Smooth muscle cell of the brain vasculature (primary cell): ENCODE measurements around the gene TBC1D21.
A peak's percentile ranks its signal among the peaks of the same experiment; 100 is the strongest.

Experiments
- DNase-seq: peaks from one replicate; pipeline ENCODE4 v3.0.0-alpha.2; 2012; ENCODE audit warnings: low read depth, low spot score

The TBC1D21 gene

DNA sequence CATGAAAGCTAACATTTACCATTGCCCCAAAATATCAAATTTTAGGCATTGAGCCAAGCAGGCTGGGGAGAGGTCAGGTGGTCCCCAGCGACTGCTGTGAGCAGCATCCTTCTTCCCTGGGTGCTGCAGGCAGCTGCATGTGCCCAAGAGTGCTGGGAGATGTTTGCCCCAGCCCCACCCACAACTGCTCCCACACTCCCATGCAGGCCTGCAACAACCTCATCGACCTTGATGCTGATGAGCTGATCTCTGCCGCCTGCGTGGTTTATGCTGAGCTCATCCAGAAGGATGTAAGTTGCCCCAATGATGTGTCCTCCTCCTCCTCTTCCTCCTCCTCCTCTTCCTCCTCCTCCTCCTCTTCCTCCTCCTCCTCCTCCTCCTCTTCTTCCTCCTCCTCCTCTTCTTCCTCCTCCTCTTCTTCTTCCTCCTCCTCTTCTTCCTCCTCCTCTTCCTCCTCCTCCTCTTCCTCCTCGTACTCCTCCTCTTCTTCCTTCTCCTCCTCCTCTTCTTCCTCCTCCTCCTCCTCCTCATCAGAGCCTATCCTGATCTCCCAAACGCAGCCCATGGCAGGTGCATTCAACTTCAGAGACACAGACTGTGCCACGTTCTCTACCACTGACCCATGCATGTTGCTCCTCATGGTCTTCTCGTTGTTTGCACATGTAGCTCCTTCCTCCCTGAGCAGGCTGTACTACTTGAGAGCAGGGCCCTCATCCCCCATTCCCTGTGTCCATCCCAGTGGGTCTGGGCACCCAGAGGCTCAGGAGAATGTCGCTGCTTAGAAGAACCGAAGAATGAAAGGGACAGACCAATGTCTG, 15.1 kb downstream of the TBC1D21 start:
- DNase-seq = no peak

GRCh38 chr15:73889053-73889761, 15.8 kb downstream of the TBC1D21 start:
- no peak for DNase-seq

DNA sequence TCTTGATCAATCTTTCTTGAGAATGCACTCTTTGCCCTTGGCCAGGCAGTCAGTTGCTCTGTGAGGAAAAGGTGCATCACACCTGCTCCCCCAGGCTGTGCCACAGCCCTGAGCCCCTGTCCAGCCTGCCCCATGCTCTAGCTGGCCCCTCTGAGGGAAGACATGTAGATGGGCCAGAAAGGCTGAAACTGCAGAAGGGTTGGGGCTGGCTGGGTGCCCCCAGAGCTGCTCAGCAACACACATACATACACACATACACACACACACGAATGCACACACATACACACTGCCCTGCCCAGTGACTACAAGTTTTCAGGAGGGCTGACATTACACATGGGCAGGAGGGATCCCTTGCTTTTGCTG, 16.4 kb downstream of the TBC1D21 start:
- DNase-seq = no peak

- DNase-seq = no peak
Observed at GRCh38 chr15:73891328-73892315, 18.3 kb downstream of the TBC1D21 start.

DNA sequence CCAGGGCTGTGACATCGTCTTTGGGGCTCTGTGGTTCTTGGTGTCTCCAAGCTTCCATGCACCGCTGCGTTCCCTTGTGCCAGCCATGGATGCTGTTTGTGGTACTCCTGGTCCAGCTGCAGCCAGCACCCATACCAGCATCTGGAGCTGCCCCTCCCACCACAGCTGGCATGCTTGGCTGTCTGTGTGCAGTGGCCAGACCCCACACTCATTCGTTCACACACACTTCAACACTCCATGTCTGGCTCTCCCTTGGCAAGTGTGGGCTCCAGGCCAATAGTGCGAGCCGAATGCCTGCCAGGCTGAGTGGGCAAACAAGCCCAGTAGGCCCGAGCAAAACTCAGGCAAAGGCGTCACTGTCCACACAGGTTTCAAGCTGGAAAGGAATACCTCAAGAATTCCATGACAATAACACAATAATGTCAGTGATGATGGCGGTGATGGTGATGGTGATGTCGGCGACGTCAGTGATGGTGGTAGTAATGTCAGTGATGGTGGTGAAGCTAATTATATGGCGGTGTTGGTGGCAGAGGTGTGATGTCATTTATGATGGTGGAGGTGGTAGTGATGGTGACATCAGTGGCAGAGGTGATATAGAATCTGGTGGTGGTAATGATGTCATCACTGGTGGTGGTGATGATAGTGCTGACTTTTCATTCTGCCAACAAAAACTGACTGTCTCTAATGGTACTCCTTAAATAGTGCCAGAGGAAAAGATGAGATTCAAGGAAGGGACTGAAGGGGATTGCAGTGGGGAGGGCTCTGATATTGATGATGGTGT, 19.3 kb downstream of the TBC1D21 start:
- no peak for DNase-seq

DNA sequence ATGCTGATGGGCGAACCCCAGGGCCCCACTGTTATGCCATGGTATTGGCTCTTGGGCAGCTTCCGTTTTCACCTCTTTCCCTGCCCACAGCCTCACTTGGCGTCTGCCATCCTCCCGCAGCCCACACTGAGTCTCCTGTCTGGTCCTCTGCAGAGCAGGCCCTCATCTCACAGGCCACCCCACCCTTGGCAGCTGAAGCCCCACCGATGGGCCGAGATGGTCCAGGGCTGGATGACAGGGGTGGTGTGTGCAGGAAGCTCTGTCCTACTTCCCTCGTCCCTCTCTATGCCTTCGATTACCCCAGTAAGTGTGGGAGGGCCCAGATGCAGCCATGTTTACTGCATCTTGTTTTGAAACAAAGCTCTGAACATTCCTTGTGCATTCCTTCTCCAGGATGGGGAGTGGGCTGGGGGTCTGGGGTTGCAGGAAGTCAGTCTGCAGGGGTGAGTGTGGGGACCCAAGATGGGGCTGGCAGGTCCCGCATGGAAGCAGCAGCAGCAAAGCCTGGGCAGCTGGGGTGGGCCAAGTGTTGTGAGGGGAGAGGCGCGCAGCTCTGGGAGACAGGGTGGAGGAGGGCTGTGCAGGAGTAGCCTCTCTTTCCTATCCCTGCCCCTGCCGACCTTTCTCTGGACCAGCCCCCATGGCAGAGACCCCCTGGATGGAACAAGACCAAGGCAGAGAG, 20.9 kb downstream of the TBC1D21 start:
- no peak for DNase-seq

GRCh38 chr15:73897441-73898261, 24.3 kb downstream of the TBC1D21 start:
- peak; percentile 40 for DNase-seq

- no peak for DNase-seq
Observed at GRCh38 chr15:73899197-73900094, 26.1 kb downstream of the TBC1D21 start.

DNA sequence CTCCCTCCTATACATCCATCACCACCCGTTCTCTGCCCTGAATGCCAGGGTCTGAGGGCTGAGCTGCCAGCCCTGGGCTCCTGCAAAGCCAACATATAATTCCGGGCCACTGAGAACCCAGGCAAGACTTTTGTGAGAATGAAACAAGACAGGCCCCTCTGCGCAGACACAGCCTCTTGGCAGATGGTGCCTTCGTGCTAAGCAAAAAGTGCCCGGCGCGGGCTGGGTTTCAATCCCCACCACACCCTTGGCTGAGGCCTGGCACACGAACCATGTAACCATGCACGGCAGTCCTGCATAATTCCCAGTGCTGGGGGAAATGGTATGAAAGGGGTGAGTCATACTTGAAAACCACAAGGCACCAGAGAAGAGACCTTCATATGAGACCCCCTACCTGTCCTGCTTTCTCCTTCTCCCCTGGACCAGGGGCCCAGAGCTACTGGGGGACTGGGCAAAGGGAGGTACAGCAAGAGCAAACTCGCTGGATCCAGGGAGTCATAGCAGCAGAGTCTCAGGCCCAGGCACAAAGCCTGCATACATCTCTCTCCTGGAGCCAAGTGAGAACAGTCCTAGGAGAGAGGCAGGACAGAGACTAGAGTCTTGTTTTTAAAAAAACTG, 26.8 kb downstream of the TBC1D21 start:
- no peak for DNase-seq

DNA sequence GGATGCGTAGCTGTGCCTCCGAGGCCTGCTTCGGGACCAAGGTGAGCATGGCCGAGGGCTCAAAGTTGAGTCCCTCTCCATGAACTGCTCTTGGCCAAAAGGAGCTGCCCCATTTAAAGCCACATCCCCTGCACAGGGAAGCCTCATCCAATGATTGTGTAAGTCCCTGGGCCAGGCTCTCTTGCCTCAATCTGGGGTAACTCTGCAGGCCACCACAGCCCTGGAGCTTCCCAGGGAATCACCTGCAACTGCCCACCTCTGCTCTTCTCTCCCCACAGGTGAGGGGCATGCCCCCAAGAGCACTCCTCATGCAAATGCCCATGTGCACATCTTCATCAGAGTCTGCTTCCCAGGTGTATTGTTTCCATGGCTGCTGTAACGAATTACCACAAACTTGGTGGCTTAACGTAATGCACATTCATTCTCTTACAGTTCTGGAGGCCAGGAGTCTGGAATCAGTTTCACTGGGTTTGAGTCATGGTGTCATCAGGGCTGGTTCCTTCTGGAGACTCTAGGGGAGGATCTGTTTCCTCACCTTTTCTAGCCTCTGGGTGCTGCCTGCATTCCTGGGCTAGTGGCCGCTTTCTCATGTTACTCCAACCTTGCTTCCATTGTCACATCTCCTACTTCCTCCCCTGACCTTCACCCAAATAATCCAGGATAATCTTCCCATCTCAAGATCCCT, 27.9 kb downstream of the TBC1D21 start:
- no peak for DNase-seq

- DNase-seq = no peak
Observed at GRCh38 chr15:73902121-73903020, 29.0 kb downstream of the TBC1D21 start.

DNA sequence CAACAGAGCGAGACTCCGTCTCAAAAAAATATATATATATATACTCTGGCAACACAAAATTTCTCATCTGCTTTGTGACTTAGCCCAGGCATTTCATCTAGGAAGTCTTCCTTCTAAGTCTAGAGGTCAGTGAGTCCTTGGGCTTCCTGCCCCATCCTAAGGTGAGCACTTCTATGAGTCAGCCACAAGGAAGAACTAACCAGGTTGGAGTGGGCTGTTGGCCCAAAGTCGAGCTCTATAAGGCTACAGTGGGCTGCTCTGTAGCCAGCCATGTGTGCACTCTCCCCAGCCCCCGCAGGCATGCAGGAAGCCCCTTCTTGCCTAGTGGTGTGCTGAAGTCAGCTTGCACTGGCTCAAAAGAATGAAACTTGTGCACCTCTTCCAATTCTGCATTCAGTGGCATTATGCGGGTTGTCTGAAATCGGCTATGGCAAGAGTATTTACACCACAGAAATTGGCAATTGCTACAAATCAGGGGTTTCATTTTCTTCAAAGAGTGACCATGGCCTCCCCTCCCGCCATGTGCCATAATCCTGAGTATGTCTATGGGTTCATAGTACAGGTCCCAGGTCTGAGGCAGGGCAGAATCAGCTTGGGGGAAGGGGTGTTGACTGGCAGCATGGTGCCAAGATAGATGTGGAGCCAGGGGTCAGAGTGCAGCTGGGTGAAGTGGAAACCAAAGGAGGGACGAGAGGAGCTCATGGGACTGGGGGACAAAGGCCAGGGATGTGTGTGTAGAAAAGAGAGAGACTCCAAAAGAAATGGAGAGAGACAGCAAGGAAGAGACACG, 30.9 kb downstream of the TBC1D21 start:
- DNase-seq = no peak

GRCh38 chr15:73905225-73905827, 32.0 kb downstream of the TBC1D21 start:
- DNase-seq = no peak

DNA sequence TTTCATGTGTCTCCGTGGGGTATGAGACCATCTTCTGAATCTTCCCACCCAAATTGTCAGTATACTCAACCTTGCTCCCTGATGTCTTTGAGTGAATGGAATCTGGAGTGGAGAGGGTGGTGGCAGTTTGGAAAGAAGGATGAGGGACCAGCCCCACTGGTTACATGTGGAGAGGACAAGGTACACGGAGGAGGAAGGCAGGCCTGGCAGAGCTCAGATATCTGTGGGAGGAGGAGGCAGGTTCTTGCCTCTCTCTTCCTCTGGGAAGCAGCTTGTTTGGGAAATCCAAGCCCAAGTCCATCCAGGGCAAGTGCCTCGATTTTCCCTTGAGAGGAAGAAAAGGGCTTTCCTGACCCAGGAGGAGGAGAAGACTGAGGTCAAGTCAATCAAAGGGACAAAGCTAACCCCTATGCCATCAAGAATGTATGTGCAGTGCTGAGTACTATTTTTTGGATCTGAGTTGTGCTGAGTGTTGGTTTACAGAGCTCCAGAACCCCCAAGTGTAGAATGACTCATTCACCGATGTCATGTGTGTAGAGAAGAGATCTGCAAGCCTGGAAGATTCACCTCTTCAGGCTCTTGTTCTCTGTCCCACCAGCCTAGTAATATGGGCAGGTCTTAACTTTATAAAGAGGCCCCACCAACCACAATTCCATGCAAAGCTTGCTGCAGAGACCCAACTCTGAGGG, 33.1 kb downstream of the TBC1D21 start:
- no peak for DNase-seq

DNA sequence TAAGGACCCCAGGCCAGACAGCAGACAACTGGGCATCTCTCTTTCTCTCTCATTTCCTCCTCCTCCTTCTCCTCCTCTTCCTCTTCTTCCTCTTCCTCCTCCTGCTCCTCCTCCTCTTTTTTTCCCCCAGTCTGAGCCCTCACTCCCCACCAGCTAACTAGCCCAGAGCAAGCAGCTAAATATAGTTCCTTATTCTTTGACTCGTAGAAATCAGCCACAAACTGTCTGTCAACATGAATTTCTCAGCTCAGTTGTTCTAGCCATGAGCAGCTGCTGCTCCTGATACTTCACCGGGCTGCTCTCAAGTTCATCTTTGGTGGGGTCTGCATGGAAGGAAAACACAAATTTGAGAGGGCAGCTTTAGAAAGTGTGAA, 33.7 kb downstream of the TBC1D21 start:
- DNase-seq = no peak
